Measurements from ENCODE around the gene POLR2E. TPM values are rescaled to one million over a fixed set of nuclear protein-coding genes. Genes with fewer than 3 reads are reported as not detected.
A peak's percentile ranks its signal among the peaks of the same experiment; 100 is the strongest.

Gene POLR2E
- total RNA-seq, 2 experiments from 2014 or later: 45.8 to 49.0 TPM

- peak overlapping the region; percentile 3 for H3K4me3 ChIP-seq (ENCODE audit: low read length)
- ATAC-seq (ENCODE audit: poor library complexity): no peak
- ChIA-PET CTCF (interaction anchor here (1.1 to 2.2 kb wide), 4 partner anchors 16 to 163 kb away, joined by 3 to 11 read pairs (median 5); partner anchors contain the start of gene CNN2), POLR2A (interaction anchor here (1.0 to 21.0 kb wide), 12 partner anchors 1 to 188 kb away, joined by 3 to 1253 read pairs (median 8); partner anchors contain the start of genes ABCA7, ARHGAP45, CIRBP and CNN2)
- Mint-ChIP-seq H3K36me3 (ENCODE audit: low read depth) (peaks cover 84% of the 10 kb centered on the region), H3K27ac (peak overlapping the region; percentile 98), H3K4me3 (peak overlapping the region; percentile 87), H3K27me3 (peaks cover 4% of the 10 kb centered on the region), H3K9me3 (no peaks in the 10 kb centered on the region), H3K4me1 (ENCODE audit: low read depth) (peaks cover 46% of the 10 kb centered on the region)
- TF ChIP-seq, protein P1, sequence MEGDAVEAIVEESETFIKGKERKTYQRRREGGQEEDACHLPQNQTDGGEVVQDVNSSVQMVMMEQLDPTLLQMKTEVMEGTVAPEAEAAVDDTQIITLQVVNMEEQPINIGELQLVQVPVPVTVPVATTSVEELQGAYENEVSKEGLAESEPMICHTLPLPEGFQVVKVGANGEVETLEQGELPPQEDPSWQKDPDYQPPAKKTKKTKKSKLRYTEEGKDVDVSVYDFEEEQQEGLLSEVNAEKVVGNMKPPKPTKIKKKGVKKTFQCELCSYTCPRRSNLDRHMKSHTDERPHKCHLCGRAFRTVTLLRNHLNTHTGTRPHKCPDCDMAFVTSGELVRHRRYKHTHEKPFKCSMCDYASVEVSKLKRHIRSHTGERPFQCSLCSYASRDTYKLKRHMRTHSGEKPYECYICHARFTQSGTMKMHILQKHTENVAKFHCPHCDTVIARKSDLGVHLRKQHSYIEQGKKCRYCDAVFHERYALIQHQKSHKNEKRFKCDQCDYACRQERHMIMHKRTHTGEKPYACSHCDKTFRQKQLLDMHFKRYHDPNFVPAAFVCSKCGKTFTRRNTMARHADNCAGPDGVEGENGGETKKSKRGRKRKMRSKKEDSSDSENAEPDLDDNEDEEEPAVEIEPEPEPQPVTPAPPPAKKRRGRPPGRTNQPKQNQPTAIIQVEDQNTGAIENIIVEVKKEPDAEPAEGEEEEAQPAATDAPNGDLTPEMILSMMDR (IDR thresholded peaks at IDR 0.05): no peak
- intact Hi-C loops (cut with DNase I, micrococcal nuclease): no loop called here
- peaks cover 89% of the 10 kb centered on the region for H3K4me1 ChIP-seq (ENCODE audit: insufficient read depth, low read length)
- no peaks in the 10 kb centered on the region for H3K9me3 ChIP-seq (ENCODE audit: control insufficient read depth in 1 of 2, insufficient read depth in 1 of 2, low read length in 2 of 2)
- no peak for DNase-seq
- H3K27me3 ChIP-seq (ENCODE audit: control insufficient read depth in 1 of 2, insufficient read depth in 2 of 2, low read length in 2 of 2): no peaks in the 10 kb centered on the region
- peak overlapping the region in 1 of 2 donors; percentile 56 for H3K27ac ChIP-seq (ENCODE audit: low read depth in 1 of 2, low read length in 2 of 2)
- H3K36me3 ChIP-seq (ENCODE audit: insufficient read depth, low read length): peaks cover 79% of the 10 kb centered on the region
Observed at GRCh38 chr19:1081301-1082164, 13.6 kb downstream of the POLR2E start.

- Mint-ChIP-seq H3K27me3 (peaks cover 4% of the 10 kb centered on the region), H3K27ac (peak overlapping the region; percentile 98), H3K4me3 (peak overlapping the region; percentile 60), H3K9me3 (no peaks in the 10 kb centered on the region), H3K36me3 (ENCODE audit: low read depth) (peaks cover 89% of the 10 kb centered on the region), H3K4me1 (ENCODE audit: low read depth) (peaks cover 53% of the 10 kb centered on the region)
- peak in 3 of 14 experiments; percentile 10 to 55 (median 33) for DNase-seq
- Histone ChIP-seq H3K27me3 (ENCODE audit: control insufficient read depth in 1 of 2, insufficient read depth in 2 of 2, low read length in 2 of 2) (no peaks in the 10 kb centered on the region), H3K36me3 (ENCODE audit: insufficient read depth, low read length) (peaks cover 78% of the 10 kb centered on the region), H3K4me3 (ENCODE audit: low read length) (peak overlapping the region; percentile 86), H3K9me3 (ENCODE audit: control insufficient read depth in 1 of 2, insufficient read depth in 1 of 2, low read length in 2 of 2) (no peaks in the 10 kb centered on the region), H3K4me1 (ENCODE audit: insufficient read depth, low read length) (peaks cover 89% of the 10 kb centered on the region), H3K27ac (ENCODE audit: low read depth in 1 of 2, low read length in 2 of 2) (peak overlapping the region; percentile 22 to 56)
- ChIA-PET CTCF (interaction anchor here (1.0 to 3.8 kb wide), 7 partner anchors 7 to 164 kb away, joined by 3 to 24 read pairs (median 6); no protein-coding TSS in a partner anchor), POLR2A (interaction anchor here (1.0 to 21.0 kb wide), 10 partner anchors 2 to 78 kb away, joined by 4 to 1253 read pairs (median 8); partner anchors contain the start of genes ABCA7, ARHGAP45, CNN2 and GPX4)
- TF ChIP-seq, protein P1 (IDR thresholded peaks at IDR 0.05): no peak
- no peak for ATAC-seq (ENCODE audit: poor library complexity)
- intact Hi-C loops (cut with DNase I, micrococcal nuclease): no loop called here
Observed at GRCh38 chr19:1080360-1081161, 14.6 kb downstream of the POLR2E start.

- H3K4me1 ChIP-seq (ENCODE audit: insufficient read depth, low read length): peaks cover 90% of the 10 kb centered on the region
- Mint-ChIP-seq H3K4me3 (peak overlapping the region; percentile 98), H3K4me1 (ENCODE audit: low read depth) (peaks cover 49% of the 10 kb centered on the region), H3K27me3 (peaks cover 4% of the 10 kb centered on the region), H3K27ac (peak overlapping the region; percentile 98), H3K9me3 (no peaks in the 10 kb centered on the region), H3K36me3 (ENCODE audit: low read depth) (peaks cover 85% of the 10 kb centered on the region)
- no peak for ATAC-seq (ENCODE audit: poor library complexity)
- H3K9me3 ChIP-seq (ENCODE audit: control insufficient read depth in 1 of 2, insufficient read depth in 1 of 2, low read length in 2 of 2): no peaks in the 10 kb centered on the region
- no peaks in the 10 kb centered on the region for H3K27me3 ChIP-seq (ENCODE audit: control insufficient read depth in 1 of 2, insufficient read depth in 2 of 2, low read length in 2 of 2)
- intact Hi-C loops (cut with DNase I, micrococcal nuclease): loop anchor here in 1 of 2 experiments (5.0 kb wide), 1 partner anchor 173 kb away; no protein-coding TSS in a partner anchor
- H3K4me3 ChIP-seq (ENCODE audit: low read length): peak overlapping the region; percentile 86
- TF ChIP-seq, protein P1 (IDR thresholded peaks at IDR 0.05): no peak
- ChIA-PET POLR2A (interaction anchor here (1.3 to 21.0 kb wide), 7 partner anchors 3 to 58 kb away, joined by 4 to 1253 read pairs (median 154); partner anchors contain the start of genes ABCA7, ARHGAP45, CNN2 and RNU6-2), CTCF (interaction anchor here (0.7 to 3.8 kb wide), 5 partner anchors 8 to 23 kb away, joined by 3 to 24 read pairs (median 4); no protein-coding TSS in a partner anchor)
- DNase-seq: peak in 11 of 14 experiments; percentile 44 to 83 (median 72)
- H3K27ac ChIP-seq (ENCODE audit: low read depth in 1 of 2, low read length in 2 of 2): peak overlapping the region; percentile 9 to 56
- H3K36me3 ChIP-seq (ENCODE audit: insufficient read depth, low read length): peaks cover 77% of the 10 kb centered on the region
Observed at GRCh38 chr19:1079566-1080111, 15.5 kb downstream of the POLR2E start.

Data from CD4-positive, alpha-beta T cell (primary cell).